SIG-M5 treated with dmso at 0.1 percent for 504 hours (cell line): Measurements from ENCODE around the gene A2ML1.
"Not testable (repeated sequence)": the region's sequence is repeated elsewhere in the genome, so short reads cannot be mapped to it uniquely, and the experiment has no call there.

ENCODE experiments used
- DNase-seq: peaks from one replicate; lab custom pipeline; 2025; ENCODE audit not compliant: unreplicated experiment; lab: John Stamatoyannopoulos, UW

A2ML1 gene

DNA sequence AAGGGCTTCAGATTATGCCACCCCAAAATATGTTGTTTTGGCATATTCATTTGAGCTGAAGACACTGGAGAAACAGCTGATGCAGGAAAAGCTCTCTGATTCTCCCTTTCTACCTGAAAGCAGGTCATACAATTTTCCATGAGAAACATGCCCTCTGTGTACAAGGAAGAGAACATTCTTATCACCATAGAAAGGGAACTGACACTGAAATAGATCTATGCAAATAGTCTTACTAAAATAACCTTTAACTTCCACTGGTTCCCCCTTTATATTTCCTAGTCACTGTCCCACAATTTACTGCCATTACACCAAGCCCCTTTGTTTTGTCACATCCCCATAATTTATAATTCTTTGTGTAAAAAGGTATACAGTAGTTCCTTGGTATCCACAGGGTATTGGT, 82.2 kb downstream of the A2ML1 start:
- no peak for DNase-seq

- no peak for DNase-seq
Measured at GRCh38 chr12:8905546-8905945, 83.1 kb downstream of the A2ML1 start.

- DNase-seq: no peak
Measured at GRCh38 chr12:8906266-8907180, 84.1 kb downstream of the A2ML1 start.

DNA sequence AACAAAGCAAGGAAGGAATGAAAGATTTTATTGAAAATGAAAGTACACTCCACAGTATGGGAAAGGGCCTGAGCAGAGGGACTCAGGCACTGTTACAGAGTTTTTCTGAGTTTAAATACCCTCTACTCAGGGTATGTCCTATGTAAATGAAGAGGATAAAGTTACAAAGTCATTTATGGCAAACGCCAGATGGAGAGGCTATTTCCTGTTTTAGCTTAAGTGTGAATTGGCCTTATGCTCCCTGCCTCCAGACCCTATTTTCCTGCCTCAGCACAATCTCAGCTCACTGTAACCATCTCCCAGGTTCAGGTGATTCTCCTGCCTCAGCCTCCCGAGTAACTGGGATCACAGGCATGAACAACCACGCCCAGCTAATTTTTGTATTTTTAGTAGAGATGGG, 85.1 kb downstream of the A2ML1 start:
- DNase-seq: no peak

GRCh38 chr12:8909752-8910151, 87.3 kb downstream of the A2ML1 start:
- no peak for DNase-seq

DNA sequence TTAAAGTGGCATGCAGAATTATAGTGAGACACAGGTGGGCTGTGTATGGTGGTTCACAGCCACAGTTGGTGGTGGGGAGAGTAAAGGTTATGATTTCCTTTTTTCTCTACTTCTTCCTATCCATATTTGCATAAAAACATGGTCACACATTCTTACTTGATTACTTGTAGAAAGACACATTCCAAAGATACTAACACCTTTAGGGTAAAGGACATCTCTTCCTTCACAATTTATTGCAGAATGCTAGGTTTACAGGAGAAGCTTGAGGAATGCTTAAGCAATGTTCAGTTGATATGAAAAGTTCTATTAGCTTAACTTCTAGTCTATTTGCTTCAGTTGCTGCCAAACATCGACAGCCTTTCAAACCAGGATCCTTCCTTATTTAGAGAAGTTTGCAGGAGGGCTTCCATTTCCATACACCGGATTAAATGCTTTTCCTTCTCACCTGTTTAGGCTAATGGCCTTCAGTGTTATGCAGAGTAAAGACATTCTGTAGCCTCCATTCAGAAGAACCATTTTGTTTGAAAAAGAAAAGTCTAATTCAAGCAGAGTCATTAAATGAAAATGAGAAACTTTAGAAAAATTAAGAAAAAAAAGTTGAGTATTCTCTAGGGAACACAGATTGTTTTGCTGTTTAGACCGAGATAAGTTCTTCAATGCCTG, 89.3 kb downstream of the A2ML1 start:
- no peak for DNase-seq

DNA sequence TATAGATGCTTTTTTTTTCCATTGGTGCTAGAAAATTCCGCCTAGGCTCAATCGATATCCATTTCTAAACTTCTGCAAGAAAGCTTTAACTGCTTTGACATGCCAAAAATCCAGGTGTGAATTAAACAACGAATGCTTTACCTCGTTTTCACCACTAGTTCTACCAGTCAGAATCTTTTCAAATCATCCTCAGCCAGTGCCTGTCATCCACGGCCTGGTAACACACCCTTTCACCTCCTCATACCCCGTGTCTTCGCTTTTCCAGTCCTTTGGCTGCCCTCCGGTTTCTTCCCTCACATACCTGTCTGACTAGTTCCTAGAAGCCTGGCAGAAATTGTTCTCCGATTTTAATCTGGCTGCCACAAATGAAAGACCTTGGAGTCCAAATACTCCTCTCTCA, 90.5 kb downstream of the A2ML1 start:
- DNase-seq: peak; percentile 38

DNA sequence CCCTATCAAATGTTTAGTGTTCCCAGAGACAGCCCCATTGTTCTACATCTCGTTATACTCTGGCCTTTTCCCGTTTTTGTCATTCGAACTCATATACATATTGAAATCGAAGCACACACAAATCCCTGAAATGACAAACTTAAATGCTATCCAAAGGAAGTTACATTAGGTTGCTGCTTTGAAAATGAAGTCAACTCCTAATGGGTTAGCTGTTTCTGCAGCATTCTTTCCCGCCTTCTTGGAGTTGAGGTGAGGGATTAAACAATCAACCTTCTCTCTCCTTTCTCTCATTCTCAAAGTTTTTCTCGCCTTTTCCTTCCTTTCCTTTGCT, 91.2 kb downstream of the A2ML1 start:
- DNase-seq: no peak

- peak; percentile 52 for DNase-seq
Measured at GRCh38 chr12:8914033-8914715, 91.8 kb downstream of the A2ML1 start, which contains the start of gene PHC1. PHC1 (plus strand) TSS chr12:8914509; CDS start chr12:8917678, 3,169 bp downstream.

DNA sequence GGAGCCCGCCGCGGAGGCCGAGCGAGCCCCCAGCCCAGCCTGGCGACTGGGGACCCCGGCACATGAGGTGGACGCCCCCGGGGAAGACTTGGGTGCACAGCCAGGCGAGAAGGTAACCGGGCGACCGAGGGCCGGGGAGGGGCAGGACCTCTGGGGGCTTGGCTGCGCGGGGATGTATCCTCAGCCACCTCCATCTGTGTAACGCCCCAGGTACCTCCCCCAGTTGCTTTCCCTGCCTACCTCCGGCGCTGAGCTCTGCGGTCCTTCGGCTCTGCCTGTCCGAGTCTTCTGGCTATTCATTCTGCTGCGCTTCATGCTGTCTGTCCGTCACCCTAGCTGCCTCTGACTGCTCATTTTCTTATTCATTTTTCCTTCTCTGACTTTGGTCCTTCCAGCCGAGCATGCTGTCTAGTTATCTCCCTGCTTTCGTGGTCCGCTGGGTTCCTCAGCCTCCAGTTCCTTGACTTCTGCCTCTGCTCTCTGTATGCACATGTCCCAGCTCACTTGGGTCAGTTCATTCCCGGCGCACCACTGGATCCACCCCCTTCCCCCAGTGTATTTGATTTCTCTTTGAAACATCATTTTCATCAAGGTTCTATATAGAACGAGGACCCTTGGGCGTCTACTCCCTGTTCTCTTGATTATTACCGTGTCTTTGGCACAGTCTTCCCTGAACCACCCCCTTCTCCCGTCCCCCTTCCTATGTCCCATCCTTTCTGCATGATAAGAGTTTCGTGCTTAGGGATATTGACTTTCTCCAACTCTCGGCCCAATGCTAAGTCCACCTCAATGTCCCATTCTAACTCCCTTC, 92.5 kb downstream of the A2ML1 start:
- DNase-seq: peak; percentile 48

DNA sequence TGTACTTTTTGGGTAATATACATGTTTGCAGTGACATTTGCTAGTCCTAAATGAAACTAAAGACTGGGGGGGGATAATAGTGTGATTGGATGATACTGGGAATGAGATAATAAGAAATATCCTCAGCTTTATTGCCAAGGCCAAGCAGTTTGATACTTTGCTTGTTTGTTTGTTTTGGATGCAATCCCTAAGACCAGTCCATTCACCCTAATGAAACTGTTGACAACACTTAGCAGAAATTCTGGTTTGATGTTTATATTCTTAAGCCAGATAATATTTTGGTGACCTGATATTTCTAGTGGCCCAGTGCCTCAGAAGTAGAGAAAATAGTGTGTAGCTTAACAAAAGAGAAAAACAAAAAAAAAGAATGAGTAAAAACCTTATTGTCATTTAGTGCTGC, 93.7 kb downstream of the A2ML1 start:
- DNase-seq: no peak

- no peak for DNase-seq
Measured at GRCh38 chr12:8917031-8917430, 94.6 kb downstream of the A2ML1 start.

GRCh38 chr12:8917751-8918150, 95.3 kb downstream of the A2ML1 start:
- DNase-seq: no peak

- not testable (repeated sequence) for DNase-seq
Measured at GRCh38 chr12:8919643-8920042, 97.2 kb downstream of the A2ML1 start.

GRCh38 chr12:8922544-8922943, 100.1 kb downstream of the A2ML1 start:
- DNase-seq: no peak
